ENCODE data around the gene STX8. TPM values are rescaled to one million over a fixed set of nuclear protein-coding genes. Genes with fewer than 3 reads are reported as not detected.
"Not testable (repeated sequence)": the region's sequence is repeated elsewhere in the genome, so short reads cannot be mapped to it uniquely, and the experiment has no call there.

STX8 gene
- total RNA-seq, 1 donor from 2014 or later: 50.6 TPM

DNA sequence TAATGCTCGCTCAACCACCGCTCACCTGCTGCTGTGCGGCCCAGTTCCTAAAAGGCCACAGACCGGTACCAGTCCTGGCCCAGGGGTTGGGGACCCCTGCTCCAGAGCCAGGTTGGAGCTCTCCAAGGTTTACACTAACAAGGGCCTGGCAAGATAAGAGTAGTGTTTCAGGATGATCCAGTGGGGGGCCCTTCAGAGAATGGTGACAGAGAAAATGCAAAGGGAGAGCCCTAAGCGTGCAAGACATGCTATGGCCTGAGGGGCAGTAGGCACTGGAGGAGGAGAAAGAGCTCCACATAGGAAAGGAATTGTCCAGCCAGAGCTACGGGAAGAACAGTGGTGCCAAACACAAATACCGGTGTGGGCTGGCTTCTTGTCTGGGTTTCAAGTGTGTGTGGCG lies 233.4 kb downstream of the STX8 start:
- TF ChIP-seq, protein P1, sequence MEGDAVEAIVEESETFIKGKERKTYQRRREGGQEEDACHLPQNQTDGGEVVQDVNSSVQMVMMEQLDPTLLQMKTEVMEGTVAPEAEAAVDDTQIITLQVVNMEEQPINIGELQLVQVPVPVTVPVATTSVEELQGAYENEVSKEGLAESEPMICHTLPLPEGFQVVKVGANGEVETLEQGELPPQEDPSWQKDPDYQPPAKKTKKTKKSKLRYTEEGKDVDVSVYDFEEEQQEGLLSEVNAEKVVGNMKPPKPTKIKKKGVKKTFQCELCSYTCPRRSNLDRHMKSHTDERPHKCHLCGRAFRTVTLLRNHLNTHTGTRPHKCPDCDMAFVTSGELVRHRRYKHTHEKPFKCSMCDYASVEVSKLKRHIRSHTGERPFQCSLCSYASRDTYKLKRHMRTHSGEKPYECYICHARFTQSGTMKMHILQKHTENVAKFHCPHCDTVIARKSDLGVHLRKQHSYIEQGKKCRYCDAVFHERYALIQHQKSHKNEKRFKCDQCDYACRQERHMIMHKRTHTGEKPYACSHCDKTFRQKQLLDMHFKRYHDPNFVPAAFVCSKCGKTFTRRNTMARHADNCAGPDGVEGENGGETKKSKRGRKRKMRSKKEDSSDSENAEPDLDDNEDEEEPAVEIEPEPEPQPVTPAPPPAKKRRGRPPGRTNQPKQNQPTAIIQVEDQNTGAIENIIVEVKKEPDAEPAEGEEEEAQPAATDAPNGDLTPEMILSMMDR (IDR thresholded peaks at IDR 0.05): no peak
- Mint-ChIP-seq H3K36me3 (ENCODE audit: low read depth) (no peaks in the 10 kb centered on the region), H3K27me3 (ENCODE audit: low read depth) (no peaks in the 10 kb centered on the region), H3K4me1 (ENCODE audit: low read depth) (peaks cover 13% of the 10 kb centered on the region), H3K4me3 (ENCODE audit: unreplicated experiment) (no peak overlapping the region), H3K27ac (ENCODE audit: unreplicated experiment) (no peak overlapping the region), H3K9me3 (ENCODE audit: low read depth) (no peaks in the 10 kb centered on the region)
- no peak for DNase-seq (ENCODE audit: low spot score)

GRCh38 chr17:9339958-9340357 lies 235.7 kb downstream of the STX8 start:
- Mint-ChIP-seq H3K4me1 (ENCODE audit: low read depth) (peaks cover 3% of the 10 kb centered on the region), H3K27me3 (ENCODE audit: low read depth) (no peaks in the 10 kb centered on the region), H3K36me3 (ENCODE audit: low read depth) (peaks cover 2% of the 10 kb centered on the region), H3K4me3 (ENCODE audit: unreplicated experiment) (no peak overlapping the region), H3K9me3 (ENCODE audit: low read depth) (peaks cover 4% of the 10 kb centered on the region), H3K27ac (ENCODE audit: unreplicated experiment) (no peak overlapping the region)
- no peak for DNase-seq (ENCODE audit: low spot score)
- TF ChIP-seq, protein P1 (IDR thresholded peaks at IDR 0.05): no peak

DNA sequence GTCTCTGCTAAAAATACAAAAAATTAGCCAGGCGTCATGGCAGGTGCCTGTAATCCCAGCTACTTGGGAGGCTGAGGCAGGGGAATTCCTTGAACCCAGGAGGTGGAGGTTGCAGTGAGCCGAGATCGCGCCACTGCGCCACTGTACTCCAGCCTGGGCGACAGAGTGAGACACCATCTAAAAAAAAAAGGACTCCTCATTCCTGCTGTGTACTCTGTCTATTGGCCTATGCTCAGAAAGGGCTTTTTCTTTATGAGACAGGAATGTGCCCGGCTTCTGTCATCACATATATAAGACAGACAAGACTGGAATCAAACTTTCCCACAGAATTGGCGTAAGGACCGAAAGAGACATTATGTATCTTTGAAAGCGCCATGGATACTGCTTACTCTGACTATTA lies 236.1 kb downstream of the STX8 start:
- not testable (repeated sequence) for H3K4me3 Mint-ChIP-seq (ENCODE audit: unreplicated experiment)

DNA sequence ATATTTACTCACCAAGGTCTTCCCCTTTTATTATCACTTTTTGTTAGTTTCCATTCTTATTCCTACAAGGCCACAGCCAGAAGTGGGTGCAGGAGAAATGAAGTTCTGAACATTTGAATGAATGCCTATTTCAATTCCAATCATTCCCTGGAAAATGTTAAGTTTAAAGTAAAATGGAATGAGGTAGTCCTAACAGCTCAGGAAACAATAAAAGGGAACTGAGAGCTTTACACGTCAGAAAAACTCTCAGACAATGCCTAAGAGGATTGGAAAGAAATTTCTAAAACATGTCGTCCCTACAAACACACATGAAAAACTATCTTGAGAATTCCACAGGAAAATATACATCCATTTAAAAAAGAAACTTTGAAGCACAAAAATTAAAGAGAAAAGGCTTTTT lies 238.8 kb downstream of the STX8 start:
- no peaks in the 10 kb centered on the region for H3K4me1 Mint-ChIP-seq (ENCODE audit: low read depth)
- TF ChIP-seq, protein P1 (IDR thresholded peaks at IDR 0.05): no peak
- no peak overlapping the region for H3K27ac Mint-ChIP-seq (ENCODE audit: unreplicated experiment)
- peaks cover 11% of the 10 kb centered on the region for H3K9me3 Mint-ChIP-seq (ENCODE audit: low read depth)
- H3K27me3 Mint-ChIP-seq (ENCODE audit: low read depth): no peaks in the 10 kb centered on the region
- DNase-seq (ENCODE audit: low spot score): no peak
- H3K36me3 Mint-ChIP-seq (ENCODE audit: low read depth): peaks cover 8% of the 10 kb centered on the region
- H3K4me3 Mint-ChIP-seq (ENCODE audit: unreplicated experiment): no peak overlapping the region

More for the DNA sequence above, 236.1 kb downstream of the STX8 start:
- not testable (repeated sequence) for H3K27ac Mint-ChIP-seq (ENCODE audit: unreplicated experiment); H3K36me3 Mint-ChIP-seq (ENCODE audit: low read depth); DNase-seq (ENCODE audit: low spot score); H3K9me3 Mint-ChIP-seq (ENCODE audit: low read depth); H3K4me1 Mint-ChIP-seq (ENCODE audit: low read depth); H3K27me3 Mint-ChIP-seq (ENCODE audit: low read depth)

DNA sequence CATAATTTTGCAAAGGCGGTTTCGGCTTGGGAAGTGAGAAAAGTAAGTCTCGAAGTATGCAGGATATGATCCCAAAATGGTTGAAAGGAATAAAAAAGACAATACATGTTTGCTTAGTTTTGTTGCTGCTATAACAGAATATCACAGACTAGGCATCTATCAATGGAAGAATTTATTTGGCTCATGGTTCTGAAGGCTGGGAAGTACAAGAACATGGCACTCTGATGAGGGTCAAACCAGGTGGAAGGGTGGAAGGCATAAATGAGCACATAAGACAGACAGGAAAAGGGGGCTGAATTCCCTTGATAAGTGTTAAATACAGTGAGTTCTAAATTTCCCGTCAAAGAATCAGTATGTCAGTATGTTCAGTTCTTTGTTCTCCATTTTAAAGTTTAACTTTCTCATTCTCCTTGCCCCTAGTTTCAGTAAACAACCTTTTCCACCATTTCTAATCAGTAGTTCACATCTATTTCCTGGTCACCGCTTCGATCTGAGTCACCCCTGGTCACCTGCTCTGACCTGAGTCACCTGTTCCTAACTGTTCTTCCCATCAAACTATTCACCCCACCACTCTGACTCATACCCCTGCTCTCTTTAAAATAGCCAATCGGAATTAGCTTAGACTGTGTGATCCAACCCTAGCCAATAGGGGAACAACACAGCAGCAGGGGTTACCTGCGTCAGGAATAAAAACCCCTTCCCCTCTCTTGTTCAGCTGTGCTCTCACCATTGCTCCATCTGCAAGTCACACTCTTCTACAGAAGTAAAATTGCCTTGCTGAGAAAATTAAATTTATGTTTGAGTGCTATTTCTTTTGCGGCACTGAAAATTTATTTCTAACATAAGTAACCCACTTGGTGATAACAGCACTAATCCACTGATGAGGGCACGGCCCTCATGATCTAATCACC lies 240.8 kb downstream of the STX8 start:
- TF ChIP-seq, protein P1 (IDR thresholded peaks at IDR 0.05): no peak
- DNase-seq (ENCODE audit: low spot score): no peak
- no peak overlapping the region for H3K4me3 Mint-ChIP-seq (ENCODE audit: unreplicated experiment)
- peaks cover 8% of the 10 kb centered on the region for H3K36me3 Mint-ChIP-seq (ENCODE audit: low read depth)
- H3K9me3 Mint-ChIP-seq (ENCODE audit: low read depth): peaks cover 11% of the 10 kb centered on the region
- no peaks in the 10 kb centered on the region for H3K27me3 Mint-ChIP-seq (ENCODE audit: low read depth)
- peaks cover 2% of the 10 kb centered on the region for H3K4me1 Mint-ChIP-seq (ENCODE audit: low read depth)
- no peak overlapping the region for H3K27ac Mint-ChIP-seq (ENCODE audit: unreplicated experiment)

DNA sequence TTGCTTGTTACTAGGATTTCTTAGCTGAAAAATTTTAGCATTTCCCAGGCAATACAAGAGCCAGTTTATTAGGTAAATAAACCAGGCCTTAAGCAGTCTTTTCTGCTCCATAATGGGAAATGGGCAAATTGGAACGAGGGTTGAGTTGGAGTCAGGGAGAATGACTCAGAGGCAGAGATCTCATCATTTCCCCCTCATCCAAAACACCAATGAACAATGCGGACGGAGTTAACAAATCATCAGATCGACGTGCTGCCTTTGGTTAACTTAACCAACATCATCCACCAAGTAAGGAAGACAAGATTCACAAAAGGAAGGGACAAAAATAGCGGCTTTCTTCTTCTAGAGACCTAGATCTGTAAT lies 243.5 kb downstream of the STX8 start:
- Mint-ChIP-seq H3K9me3 (ENCODE audit: low read depth) (peaks cover 11% of the 10 kb centered on the region), H3K4me1 (ENCODE audit: low read depth) (peaks cover 2% of the 10 kb centered on the region), H3K4me3 (ENCODE audit: unreplicated experiment) (no peak overlapping the region), H3K36me3 (ENCODE audit: low read depth) (peaks cover 8% of the 10 kb centered on the region), H3K27ac (ENCODE audit: unreplicated experiment) (no peak overlapping the region), H3K27me3 (ENCODE audit: low read depth) (no peaks in the 10 kb centered on the region)
- TF ChIP-seq, protein P1 (IDR thresholded peaks at IDR 0.05): no peak
- DNase-seq (ENCODE audit: low spot score): no peak
